DOHH2 (cell line): ENCODE measurements around the gene PIK3AP1.

ENCODE experiments used
- H3F3A ChIP-seq: fragments of 200-600 bp; sonication (generic), shearing (Covaris generic); 2 replicates; pipeline ENCODE4 v1.6.0; 2016; ENCODE audit warnings: antibody characterized with exemption, mild to moderate bottlenecking; ENCODE audit not compliant: control insufficient read depth, insufficient read depth
- H3K27ac ChIP-seq: fragments of 200-600 bp; sonication (generic); 2 replicates; pipeline ENCODE4 v1.5.1; 2014; ENCODE audit warnings: low read depth, mild to moderate bottlenecking, low read length, moderate library complexity
- H3K27me3 ChIP-seq: fragments of 200-600 bp; sonication (generic); 2 replicates; pipeline ENCODE4 v1.6.1; 2014; ENCODE audit warnings: mild to moderate bottlenecking, low read length, mixed read lengths; ENCODE audit not compliant: control insufficient read depth
- H3K36me3 ChIP-seq: fragments of 200-600 bp; sonication (generic); 2 replicates; pipeline ENCODE4 v1.6.1; 2014; ENCODE audit warnings: mild to moderate bottlenecking, low read length, moderate library complexity, mixed read lengths; ENCODE audit not compliant: control insufficient read depth
- H3K4me1 ChIP-seq: fragments of 200-600 bp; sonication (generic); 2 replicates; pipeline ENCODE4 v1.6.1; 2014; ENCODE audit warnings: mild to moderate bottlenecking, low read length, mixed read lengths; ENCODE audit not compliant: control insufficient read depth
- H3K4me2 ChIP-seq: fragments of 200-600 bp; sonication (generic); 2 replicates; pipeline ENCODE4 v1.6.0; 2014; ENCODE audit warnings: mild to moderate bottlenecking, low read length, moderate library complexity
- H3K4me3 ChIP-seq: fragments of 200-600 bp; sonication (generic); 2 replicates; pipeline ENCODE4 v1.5.1; 2014; ENCODE audit warnings: mild to moderate bottlenecking, low read length, mixed read lengths
- H3K79me2 ChIP-seq: fragments of 200-600 bp; sonication (generic); 2 replicates; pipeline ENCODE4 v1.6.1; 2014; ENCODE audit warnings: mild to moderate bottlenecking, low read length, mixed read lengths; ENCODE audit not compliant: control insufficient read depth
- H3K9me2 ChIP-seq: fragments of 200-600 bp; sonication (generic); replicated peaks from 2 replicates; pipeline ENCODE4 v1.6.1; 2014; ENCODE audit warnings: mild to moderate bottlenecking, low read length, mixed read lengths; ENCODE audit not compliant: control insufficient read depth
- H3K9me3 ChIP-seq: fragments of 200-600 bp; sonication (generic); 2 replicates; pipeline ENCODE4 v1.6.1; 2014; ENCODE audit warnings: antibody characterized with exemption, low read length, mixed read lengths; ENCODE audit not compliant: control insufficient read depth, insufficient read depth
- H4K20me1 ChIP-seq: fragments of 200-600 bp; sonication (generic); 2 replicates; pipeline ENCODE4 v1.6.0; 2014; ENCODE audit warnings: low read depth, mild to moderate bottlenecking, antibody characterized with exemption, low read length, moderate library complexity; ENCODE audit not compliant: control insufficient read depth, insufficient read depth
- EZH2phosphoT487 ChIP-seq: fragments of 200-600 bp; sonication (generic); IDR thresholded peaks from 2 replicates; pipeline ENCODE4 v1.6.1; 2017; ENCODE audit warnings: borderline replicate concordance, mild to moderate bottlenecking, antibody characterized with exemption, low read length, moderate library complexity, mixed read lengths
- TF ChIP-seq, protein P1 (sequence below): fragments of 200-600 bp; sonication (generic); IDR thresholded peaks from one replicate; pipeline ENCODE4 v1.5.1; 2014; ENCODE audit warnings: antibody characterized with exemption, mild to moderate bottlenecking, low read depth, low read length; ENCODE audit not compliant: poor library complexity, severe bottlenecking

Gene PIK3AP1

DNA sequence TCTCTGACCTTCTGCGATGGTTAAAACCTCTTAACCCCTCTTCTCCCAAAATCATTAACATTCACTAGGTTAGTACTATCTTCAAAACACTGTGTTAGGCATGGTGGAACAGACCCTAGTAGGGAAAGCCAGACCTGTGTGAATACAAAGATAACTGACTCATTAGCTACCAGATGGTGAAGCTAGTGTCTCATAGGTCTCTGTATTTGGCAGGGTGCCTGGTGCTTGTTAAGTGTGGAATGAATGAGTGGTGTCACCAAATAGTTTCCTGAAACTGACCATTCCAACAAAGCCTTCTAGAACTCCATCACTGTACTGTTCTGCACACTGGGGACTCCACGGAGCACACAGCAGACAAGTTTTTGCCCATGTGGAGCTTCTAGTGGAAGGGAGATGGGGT is 105.8 kb downstream of the PIK3AP1 start:
- H3K79me2 ChIP-seq = peaks cover 3% of the 10 kb centered on the region; the same call in 1 of the 2 replicates
- H3K27me3 ChIP-seq = no peaks in the 10 kb centered on the region
- H3K9me2 ChIP-seq = no peaks in the 10 kb centered on the region
- peaks cover 94% of the 10 kb centered on the region for H3K36me3 ChIP-seq
- no peak for TF ChIP-seq EZH2phosphoT487
- TF ChIP-seq, protein P1, sequence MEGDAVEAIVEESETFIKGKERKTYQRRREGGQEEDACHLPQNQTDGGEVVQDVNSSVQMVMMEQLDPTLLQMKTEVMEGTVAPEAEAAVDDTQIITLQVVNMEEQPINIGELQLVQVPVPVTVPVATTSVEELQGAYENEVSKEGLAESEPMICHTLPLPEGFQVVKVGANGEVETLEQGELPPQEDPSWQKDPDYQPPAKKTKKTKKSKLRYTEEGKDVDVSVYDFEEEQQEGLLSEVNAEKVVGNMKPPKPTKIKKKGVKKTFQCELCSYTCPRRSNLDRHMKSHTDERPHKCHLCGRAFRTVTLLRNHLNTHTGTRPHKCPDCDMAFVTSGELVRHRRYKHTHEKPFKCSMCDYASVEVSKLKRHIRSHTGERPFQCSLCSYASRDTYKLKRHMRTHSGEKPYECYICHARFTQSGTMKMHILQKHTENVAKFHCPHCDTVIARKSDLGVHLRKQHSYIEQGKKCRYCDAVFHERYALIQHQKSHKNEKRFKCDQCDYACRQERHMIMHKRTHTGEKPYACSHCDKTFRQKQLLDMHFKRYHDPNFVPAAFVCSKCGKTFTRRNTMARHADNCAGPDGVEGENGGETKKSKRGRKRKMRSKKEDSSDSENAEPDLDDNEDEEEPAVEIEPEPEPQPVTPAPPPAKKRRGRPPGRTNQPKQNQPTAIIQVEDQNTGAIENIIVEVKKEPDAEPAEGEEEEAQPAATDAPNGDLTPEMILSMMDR = no peak
- H3K4me3 ChIP-seq = no peak overlapping the region
- no peak overlapping the region for H3K4me2 ChIP-seq
- H4K20me1 ChIP-seq = 0 out of 2 replicates have a peak, but pooled peaks cover 4% of the 10 kb centered on the region
- no peaks in the 10 kb centered on the region for H3F3A ChIP-seq
- H3K4me1 ChIP-seq = no peaks in the 10 kb centered on the region
- H3K27ac ChIP-seq = no peak overlapping the region
- no peaks in the 10 kb centered on the region for H3K9me3 ChIP-seq

DNA sequence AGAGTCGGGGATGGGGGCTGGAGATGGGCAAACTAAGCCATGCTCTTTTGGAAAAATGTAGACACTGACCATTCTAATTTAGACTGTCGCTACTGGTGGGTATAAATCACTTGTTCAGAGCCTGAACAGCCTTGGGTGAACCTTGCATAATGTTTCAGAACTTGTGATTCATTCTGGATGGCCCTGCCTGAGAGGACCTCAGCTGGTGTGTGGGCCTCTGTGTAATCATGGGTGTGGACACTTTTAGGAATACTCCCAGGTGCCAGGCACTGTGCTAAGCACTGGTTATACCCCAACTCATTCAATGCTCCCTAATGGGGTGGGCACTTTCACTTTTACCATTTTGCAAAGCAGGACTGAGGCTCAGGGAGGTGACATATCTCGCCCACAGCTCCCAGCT is 106.7 kb downstream of the PIK3AP1 start:
- Histone ChIP-seq H3K4me1 (no peaks in the 10 kb centered on the region), H3K4me2 (no peak overlapping the region), H3K9me2 (no peaks in the 10 kb centered on the region), H3K27me3 (no peaks in the 10 kb centered on the region), H3K9me3 (no peaks in the 10 kb centered on the region), H3K36me3 (peaks cover 94% of the 10 kb centered on the region), H3K27ac (no peak overlapping the region), H3K4me3 (no peak overlapping the region), H3F3A (no peaks in the 10 kb centered on the region), H3K79me2 (peaks cover 3% of the 10 kb centered on the region; the same call in 1 of the 2 replicates), H4K20me1 (0 out of 2 replicates have a peak, but pooled peaks cover 4% of the 10 kb centered on the region)
- TF ChIP-seq EZH2phosphoT487 = no peak
- TF ChIP-seq, protein P1 = no peak

DNA sequence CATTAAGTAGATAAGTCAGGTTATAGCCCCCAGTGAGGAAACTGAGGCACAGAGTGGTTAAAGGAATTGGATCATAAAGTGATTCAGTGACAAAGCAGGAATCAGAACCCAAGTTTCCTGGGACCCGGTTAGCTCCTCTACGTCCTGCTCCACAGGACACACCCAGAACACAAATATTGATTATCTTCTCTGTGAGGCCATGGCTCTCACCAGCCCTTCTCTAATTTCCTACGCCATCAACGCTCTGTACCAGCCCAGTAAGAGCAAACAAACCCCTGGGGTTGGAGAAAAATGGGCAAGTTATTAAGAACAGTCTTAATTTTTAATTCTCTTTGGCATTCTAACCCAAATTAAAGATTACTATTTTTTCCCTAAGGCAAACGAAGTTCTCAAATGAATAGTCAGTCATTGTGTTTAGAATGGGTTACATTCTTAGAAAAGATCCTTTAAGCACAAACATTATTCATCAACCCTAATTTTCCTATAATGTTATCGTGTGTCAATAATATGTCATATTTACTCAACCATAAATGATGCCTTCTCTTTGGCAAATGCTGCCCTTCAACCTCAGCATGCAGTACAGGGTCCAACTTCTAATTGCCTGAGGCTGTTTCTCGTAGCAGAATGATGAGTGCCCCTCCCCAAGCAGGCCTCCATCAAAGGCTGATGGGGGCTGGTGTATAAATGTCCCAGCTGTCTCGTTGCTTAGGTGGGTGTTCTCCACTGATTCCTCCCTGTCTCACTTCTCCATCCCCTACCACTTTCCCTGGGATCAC is 108.1 kb downstream of the PIK3AP1 start:
- peaks cover 95% of the 10 kb centered on the region for H3K36me3 ChIP-seq
- TF ChIP-seq EZH2phosphoT487 = no peak
- TF ChIP-seq, protein P1 = no peak
- peaks cover 5% of the 10 kb centered on the region; the same call in 1 of the 2 replicates for H3K79me2 ChIP-seq
- no peaks in the 10 kb centered on the region for H3K27me3 ChIP-seq
- no peaks in the 10 kb centered on the region for H3K9me2 ChIP-seq
- H3K4me1 ChIP-seq = no peaks in the 10 kb centered on the region
- no peaks in the 10 kb centered on the region for H3F3A ChIP-seq
- 0 out of 2 replicates have a peak, but pooled peaks cover 4% of the 10 kb centered on the region for H4K20me1 ChIP-seq
- no peak overlapping the region for H3K27ac ChIP-seq
- H3K4me3 ChIP-seq = no peak overlapping the region
- no peaks in the 10 kb centered on the region for H3K9me3 ChIP-seq
- no peak overlapping the region for H3K4me2 ChIP-seq
